HEK293 (cell line): Measurements from ENCODE around the gene ESRRA.

Experiments used
- PRDM1 ChIP-seq: fragments of 450-650 bp; formaldehyde crosslinking; IDR thresholded peaks from 2 replicates; pipeline ENCODE4; 2016; ENCODE audit warnings: missing biosample characterization, missing genetic modification characterization
- SCRT2 ChIP-seq: fragments of 450-650 bp; formaldehyde crosslinking; IDR thresholded peaks from 2 replicates; pipeline ENCODE4 v1.5.1; 2016; ENCODE audit warnings: missing biosample characterization, missing genetic modification characterization
- SETDB1 ChIP-seq: IDR thresholded peaks from one replicate; pipeline ENCODE4 v1.6.1; 2017; ENCODE audit warnings: mild to moderate bottlenecking, low read length, moderate library complexity, mixed read lengths; ENCODE audit not compliant: insufficient read length
- TCF7L2 ChIP-seq: IDR thresholded peaks from 2 replicates; pipeline ENCODE4 v1.6.1; 2011; ENCODE audit warnings: low read depth, mild to moderate bottlenecking, inconsistent platforms, low read length, moderate library complexity, borderline replicate concordance
- YY1 ChIP-seq: fragments of 450-650 bp; formaldehyde crosslinking; IDR thresholded peaks from 2 replicates; pipeline ENCODE4 v1.5.1; 2018; ENCODE audit warnings: missing biosample characterization, missing genetic modification characterization
- ZBTB1 ChIP-seq: fragments of 450-650 bp; formaldehyde crosslinking; IDR thresholded peaks from 2 replicates; pipeline ENCODE4 v1.5.1; 2016; ENCODE audit warnings: missing biosample characterization, missing genetic modification characterization
- ZNF214 ChIP-seq: fragments of 450-650 bp; formaldehyde crosslinking; IDR thresholded peaks from 2 replicates; pipeline ENCODE4 v1.5.1; 2017; ENCODE audit warnings: missing biosample characterization, mild to moderate bottlenecking, missing genetic modification characterization, borderline replicate concordance
- ZNF324 ChIP-seq: fragments of 450-650 bp; formaldehyde crosslinking; IDR thresholded peaks from 2 replicates; pipeline ENCODE4 v1.5.1; 2016; ENCODE audit warnings: missing biosample characterization, missing genetic modification characterization
- ZNF394 ChIP-seq: fragments of 450-650 bp; formaldehyde crosslinking; IDR thresholded peaks from 2 replicates; pipeline ENCODE4 v1.5.1; 2016; ENCODE audit warnings: missing biosample characterization, missing genetic modification characterization, mild to moderate bottlenecking, moderate library complexity, borderline replicate concordance
- ZNF423 ChIP-seq: fragments of 450-650 bp; formaldehyde crosslinking; IDR thresholded peaks from 2 replicates; pipeline ENCODE4 v1.5.1; 2016; ENCODE audit warnings: missing biosample characterization, missing genetic modification characterization
- TF ChIP-seq, protein P1 (sequence below): fragments of 450-650 bp; formaldehyde crosslinking; IDR thresholded peaks from 2 replicates; pipeline ENCODE4 v1.5.1; 2016; ENCODE audit warnings: missing biosample characterization, missing genetic modification characterization
- TF ChIP-seq, protein P2 (sequence below): fragments of 450-650 bp; formaldehyde crosslinking; IDR thresholded peaks from 2 replicates; pipeline ENCODE4 v1.5.1; 2016; ENCODE audit warnings: missing biosample characterization, missing genetic modification characterization
- TF ChIP-seq, protein P3 (sequence below): fragments of 450-650 bp; formaldehyde crosslinking; IDR thresholded peaks from 2 replicates; pipeline ENCODE4 v1.5.1; 2017; ENCODE audit warnings: missing biosample characterization, missing genetic modification characterization

DNA sequence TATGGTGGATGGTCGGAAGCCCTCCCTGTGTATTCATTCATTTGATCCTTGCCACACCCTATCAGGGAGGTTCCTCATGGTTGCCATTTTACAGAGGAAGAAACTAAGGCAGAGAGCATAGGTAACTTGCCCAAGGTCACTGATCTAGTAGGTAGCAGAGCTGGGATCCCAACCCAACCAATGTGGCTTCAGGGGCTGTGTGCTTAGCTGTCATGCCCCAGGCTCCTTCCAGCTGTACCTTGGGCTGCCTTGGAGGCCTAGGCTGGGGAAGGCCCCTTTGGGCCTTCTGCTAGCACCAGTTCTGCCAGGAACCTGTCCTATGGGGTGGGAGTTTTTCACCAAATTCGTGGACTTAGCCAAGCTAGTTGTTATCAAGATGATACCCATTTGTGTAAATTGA lies 29.5 kb upstream of the ESRRA start:
- no peak for TF ChIP-seq ZNF324 (tag by site-specific recombination)
- TF ChIP-seq, protein P1, sequence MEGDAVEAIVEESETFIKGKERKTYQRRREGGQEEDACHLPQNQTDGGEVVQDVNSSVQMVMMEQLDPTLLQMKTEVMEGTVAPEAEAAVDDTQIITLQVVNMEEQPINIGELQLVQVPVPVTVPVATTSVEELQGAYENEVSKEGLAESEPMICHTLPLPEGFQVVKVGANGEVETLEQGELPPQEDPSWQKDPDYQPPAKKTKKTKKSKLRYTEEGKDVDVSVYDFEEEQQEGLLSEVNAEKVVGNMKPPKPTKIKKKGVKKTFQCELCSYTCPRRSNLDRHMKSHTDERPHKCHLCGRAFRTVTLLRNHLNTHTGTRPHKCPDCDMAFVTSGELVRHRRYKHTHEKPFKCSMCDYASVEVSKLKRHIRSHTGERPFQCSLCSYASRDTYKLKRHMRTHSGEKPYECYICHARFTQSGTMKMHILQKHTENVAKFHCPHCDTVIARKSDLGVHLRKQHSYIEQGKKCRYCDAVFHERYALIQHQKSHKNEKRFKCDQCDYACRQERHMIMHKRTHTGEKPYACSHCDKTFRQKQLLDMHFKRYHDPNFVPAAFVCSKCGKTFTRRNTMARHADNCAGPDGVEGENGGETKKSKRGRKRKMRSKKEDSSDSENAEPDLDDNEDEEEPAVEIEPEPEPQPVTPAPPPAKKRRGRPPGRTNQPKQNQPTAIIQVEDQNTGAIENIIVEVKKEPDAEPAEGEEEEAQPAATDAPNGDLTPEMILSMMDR (tag by site-specific recombination), result no peak
- no peak for TF ChIP-seq YY1 (tag by site-specific recombination)
- no peak for TF ChIP-seq ZNF394
- TF ChIP-seq ZNF423 (tag by site-specific recombination), result no peak
- no peak for TF ChIP-seq SETDB1
- no peak for TF ChIP-seq ZNF214 (tag by site-specific recombination)
- no peak for TF ChIP-seq TCF7L2
- no peak for TF ChIP-seq SCRT2 (tag by site-specific recombination)
- TF ChIP-seq, protein P2, sequence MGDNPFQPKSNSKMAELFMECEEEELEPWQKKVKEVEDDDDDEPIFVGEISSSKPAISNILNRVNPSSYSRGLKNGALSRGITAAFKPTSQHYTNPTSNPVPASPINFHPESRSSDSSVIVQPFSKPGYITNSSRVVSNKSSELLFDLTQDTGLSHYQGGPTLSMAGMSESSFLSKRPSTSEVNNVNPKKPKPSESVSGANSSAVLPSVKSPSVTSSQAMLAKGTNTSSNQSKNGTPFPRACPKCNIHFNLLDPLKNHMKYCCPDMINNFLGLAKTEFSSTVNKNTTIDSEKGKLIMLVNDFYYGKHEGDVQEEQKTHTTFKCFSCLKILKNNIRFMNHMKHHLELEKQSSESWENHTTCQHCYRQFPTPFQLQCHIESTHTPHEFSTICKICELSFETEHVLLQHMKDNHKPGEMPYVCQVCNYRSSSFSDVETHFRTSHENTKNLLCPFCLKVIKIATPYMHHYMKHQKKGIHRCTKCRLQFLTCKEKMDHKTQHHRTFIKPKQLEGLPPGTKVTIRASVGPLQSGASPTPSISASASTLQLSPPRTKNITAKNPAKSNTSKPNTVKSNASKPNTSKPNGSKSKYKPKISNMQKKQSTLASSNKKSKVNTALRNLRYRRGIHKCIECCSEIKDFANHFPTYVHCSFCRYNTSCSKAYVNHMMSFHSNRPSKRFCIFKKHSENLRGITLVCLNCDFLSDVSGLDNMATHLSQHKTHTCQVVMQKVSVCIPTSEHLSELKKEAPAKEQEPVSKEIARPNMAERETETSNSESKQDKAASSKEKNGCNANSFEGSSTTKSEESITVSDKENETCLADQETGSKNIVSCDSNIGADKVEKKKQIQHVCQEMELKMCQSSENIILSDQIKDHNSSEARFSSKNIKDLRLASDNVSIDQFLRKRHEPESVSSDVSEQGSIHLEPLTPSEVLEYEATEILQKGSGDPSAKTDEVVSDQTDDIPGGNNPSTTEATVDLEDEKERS (tag by site-specific recombination), result no peak
- TF ChIP-seq, protein P3, sequence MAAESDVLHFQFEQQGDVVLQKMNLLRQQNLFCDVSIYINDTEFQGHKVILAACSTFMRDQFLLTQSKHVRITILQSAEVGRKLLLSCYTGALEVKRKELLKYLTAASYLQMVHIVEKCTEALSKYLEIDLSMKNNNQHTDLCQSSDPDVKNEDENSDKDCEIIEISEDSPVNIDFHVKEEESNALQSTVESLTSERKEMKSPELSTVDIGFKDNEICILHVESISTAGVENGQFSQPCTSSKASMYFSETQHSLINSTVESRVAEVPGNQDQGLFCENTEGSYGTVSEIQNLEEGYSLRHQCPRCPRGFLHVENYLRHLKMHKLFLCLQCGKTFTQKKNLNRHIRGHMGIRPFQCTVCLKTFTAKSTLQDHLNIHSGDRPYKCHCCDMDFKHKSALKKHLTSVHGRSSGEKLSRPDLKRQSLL, result no peak
- no peak for TF ChIP-seq ZBTB1 (tag by site-specific recombination)
- no peak for TF ChIP-seq PRDM1 (tag by site-specific recombination)
